Astrocyte of the spinal cord (primary cell): ENCODE results near the gene UNC80.

Source experiments
- DNase-seq: peaks from one replicate; pipeline ENCODE4 v3.0.0; 2011; ENCODE audit warnings: low read depth, low spot score
- H3K4me3 ChIP-seq: 2 replicates; pipeline ENCODE4 v1.5.1; 2011; ENCODE audit warnings: low read depth, mild to moderate bottlenecking, low read length, moderate library complexity
- CTCF ChIP-seq: IDR thresholded peaks from 2 replicates; pipeline ENCODE4 v1.5.1; 2012; ENCODE audit warnings: low read depth, mild to moderate bottlenecking, low read length, inconsistent platforms
- in situ Hi-C: cut with HindIII; loops from 2 replicates; pipeline ENCODE4 v1.10.0; 2017; ENCODE audit warnings: low sequenced_read_pairs

Gene UNC80

GRCh38 chr2:210027608-210028007 is 256.0 kb downstream of the UNC80 start:
- H3K4me3 ChIP-seq = no peak overlapping the region
- DNase-seq = no peak
- no peak for TF ChIP-seq CTCF
- in situ Hi-C loops = no loop called here

- DNase-seq = no peak
- no peak for TF ChIP-seq CTCF
- H3K4me3 ChIP-seq = no peak overlapping the region
- in situ Hi-C loops = no loop called here
Observed at GRCh38 chr2:210028178-210028577, 256.5 kb downstream of the UNC80 start.

GRCh38 chr2:210034087-210034683 is 262.6 kb downstream of the UNC80 start:
- no peak for TF ChIP-seq CTCF
- DNase-seq = no peak
- no peak overlapping the region for H3K4me3 ChIP-seq

GRCh38 chr2:210035679-210036078 is 264.0 kb downstream of the UNC80 start:
- no peak for TF ChIP-seq CTCF
- in situ Hi-C loops = no loop called here
- no peak overlapping the region for H3K4me3 ChIP-seq
- DNase-seq = no peak

More at GRCh38 chr2:210034087-210034683, 262.6 kb downstream of the UNC80 start:
- in situ Hi-C loops = no loop called here

- no peak for TF ChIP-seq CTCF
- in situ Hi-C loops = no loop called here
- no peak overlapping the region for H3K4me3 ChIP-seq
- no peak for DNase-seq
Observed at GRCh38 chr2:210038078-210038477, 266.4 kb downstream of the UNC80 start.

- TF ChIP-seq CTCF = no peak
- DNase-seq = no peak
- H3K4me3 ChIP-seq = no peak overlapping the region
- in situ Hi-C loops = no loop called here
Observed at GRCh38 chr2:210046851-210047500, 275.3 kb downstream of the UNC80 start.
